HG03521 (cell line): ENCODE data around the gene SYVN1.

Source experiments
- ATAC-seq: cut with Tn5 transposase; IDR thresholded peaks from one replicate; pipeline ENCODE4 v1.9.1; 2021; ENCODE audit warnings: mild to moderate bottlenecking, moderate library complexity; ENCODE audit not compliant: unreplicated experiment

The SYVN1 gene

GRCh38 chr11:65089621-65090020 is 44.7 kb downstream of the SYVN1 start:
- no peak for ATAC-seq

GRCh38 chr11:65087827-65088226 is 46.5 kb downstream of the SYVN1 start:
- no peak for ATAC-seq

GRCh38 chr11:65087216-65087615 is 47.1 kb downstream of the SYVN1 start:
- ATAC-seq, result no peak

- no peak for ATAC-seq
These were observed 47.5 kb downstream of the SYVN1 start for GRCh38 chr11:65086809-65087208.

GRCh38 chr11:65085446-65085845 is 48.9 kb downstream of the SYVN1 start:
- ATAC-seq, result no peak

- ATAC-seq, result no peak
These were observed 49.5 kb downstream of the SYVN1 start for GRCh38 chr11:65084598-65085375.

- peak; percentile 77 for ATAC-seq
These were observed 50.3 kb downstream of the SYVN1 start, which contains the start of the genes CDCA5 and ZFPL1 for GRCh38 chr11:65083834-65084597. Gene CDCA5 (minus strand): TSS chr11:65084040. CDS start chr11:65083978, 62 bp downstream. Gene ZFPL1 (plus strand): TSS chr11:65084222. CDS start chr11:65084699, 477 bp downstream.

- ATAC-seq, result peak; percentile 14
These were observed 51.0 kb downstream of the SYVN1 start for GRCh38 chr11:65083134-65083833.

- ATAC-seq, result no peak
These were observed 55.5 kb downstream of the SYVN1 start for GRCh38 chr11:65078786-65079342.

- peak; percentile 41 for ATAC-seq
These were observed 56.2 kb downstream of the SYVN1 start for GRCh38 chr11:65078151-65078550.

- ATAC-seq, result no peak
These were observed 56.9 kb downstream of the SYVN1 start for GRCh38 chr11:65077451-65077850.
